Measurements from ENCODE around the gene UNC13B. TPM values are rescaled to one million over a fixed set of nuclear protein-coding genes. Genes with fewer than 3 reads are reported as not detected.

Gene UNC13B
- total and polyA plus RNA-seq, 2 of the 8 experiments (the other 6 are each of a cell fraction or from before 2014, with no cell fraction given) = 23.1 to 51.7 TPM

- H2BK5ac ChIP-seq (ENCODE audit: low read depth, low read length) = no peak overlapping the region
- no peak overlapping the region for H4K5ac ChIP-seq (ENCODE audit: insufficient read length, low read depth, low read length)
- H3K56ac ChIP-seq (replicated peaks; ENCODE audit: insufficient read length, low read depth, low read length) = no peak overlapping the region
- H2AFZ ChIP-seq (ENCODE audit: low read length) = no peak overlapping the region
- no peak overlapping the region for H3K9ac ChIP-seq (replicated peaks in 1 of 4; ENCODE audit: extremely low read depth in 1 of 4, low read depth in 3 of 4, low read length in 3 of 4)
- no peak overlapping the region for H2AK5ac ChIP-seq (ENCODE audit: low read depth, low read length)
- no peak overlapping the region for H3K14ac ChIP-seq (ENCODE audit: insufficient read length)
- FAIRE-seq (no peak), DNase-seq (ENCODE audit: low read depth in 1 of 2, low spot score in 2 of 2) (no peak)
- no peak overlapping the region for H2BK15ac ChIP-seq (ENCODE audit: low read length)
- no peaks in the 10 kb centered on the region for H3K79me2 ChIP-seq (ENCODE audit: control insufficient read depth in 1 of 2, insufficient read depth in 2 of 2, low read length in 2 of 2)
- H4K8ac ChIP-seq (ENCODE audit: extremely low read depth, insufficient read depth, low read length) = no peak overlapping the region
- H3K23me2 ChIP-seq (ENCODE audit: low read depth, low read length) = no peaks in the 10 kb centered on the region
- no peak overlapping the region for H3K18ac ChIP-seq (ENCODE audit: extremely low read depth, low read length)
- H4K91ac ChIP-seq (replicated peaks; ENCODE audit: insufficient read length, low read length) = no peak overlapping the region
- H3K9me3 ChIP-seq (ENCODE audit: insufficient read depth in 2 of 2, low read depth in 1 of 2, low read length in 1 of 2) = no peaks in the 10 kb centered on the region
- H2BK20ac ChIP-seq (ENCODE audit: low read length) = no peak overlapping the region
- no peak overlapping the region for H3K4ac ChIP-seq (replicated peaks; ENCODE audit: insufficient read length, low read depth, low read length)
- ChIA-PET CTCF (ENCODE audit: partially characterized antibody) (interaction anchor here (0.7 to 2.2 kb wide), 16 partner anchors 12 to 308 kb away, joined by 3 to 26 read pairs (median 4); partner anchors contain the start of genes ATOSB and UNC13B), POLR2A (ENCODE audit: partially characterized antibody) (interaction anchor here (1.5 kb wide), 1 partner anchor 14 kb away, joined by 3 read pairs; no protein-coding TSS in a partner anchor)
- no peak overlapping the region for H3K4me2 ChIP-seq (ENCODE audit: insufficient read depth in 1 of 2, low read depth in 2 of 2, low read length in 2 of 2)
- H3K4me1 ChIP-seq (replicated peaks in 1 of 4; ENCODE audit: control insufficient read depth in 3 of 4, insufficient read depth in 4 of 4, low read length in 3 of 4) = peaks cover 0 to 3% (median 0%) of the 10 kb centered on the region in 4 experiments; a peak in 1 of 7 replicates
- no peak overlapping the region for H2BK12ac ChIP-seq (ENCODE audit: low read depth, low read length)
- 94% methylated on average over 6 of the region's 6 CpGs; no CpG with 5 or more reads in 1 of the 2 experiments for WGBS, 2 experiments (ENCODE audit: extremely low coverage in 1 of 2, insufficient coverage in 1 of 2, insufficient read length in 1 of 2, insufficient replicate concordance in 2 of 2, low coverage in 1 of 2, low lambda C conversion rate in 2 of 2, missing lambda C conversion rate in 1 of 2)
- H3K36me3 ChIP-seq (ENCODE audit: control insufficient read depth in 2 of 4, insufficient read depth in 4 of 4, low read length in 3 of 4) = no peaks in the 10 kb centered on the region
- no peak overlapping the region for H3K23ac ChIP-seq (ENCODE audit: insufficient read length)
- H3K79me1 ChIP-seq (ENCODE audit: low read depth, low read length) = no peaks in the 10 kb centered on the region
- no peaks in the 10 kb centered on the region; a peak in 1 of 7 replicates for H3K27me3 ChIP-seq (replicated peaks in 1 of 4; ENCODE audit: control insufficient read depth in 3 of 4, extremely low read depth in 1 of 4, insufficient read depth in 3 of 4, low read length in 3 of 4)
- no peaks in the 10 kb centered on the region for H4K20me1 ChIP-seq (replicated peaks in 1 of 2; ENCODE audit: control insufficient read depth in 1 of 2, insufficient read depth in 2 of 2, low read length in 2 of 2)
- H2BK120ac ChIP-seq (replicated peaks; ENCODE audit: low read depth, low read length) = no peak overlapping the region
- no peak overlapping the region for H3K27ac ChIP-seq (ENCODE audit: low read depth, low read length)
- no peak overlapping the region for H3K4me3 ChIP-seq (ENCODE audit: extremely low read depth in 1 of 4, insufficient read depth in 2 of 4, low read depth in 3 of 4, low read length in 4 of 4)
- no peak for TF ChIP-seq CBX8 (IDR thresholded peaks at IDR 0.05; ENCODE audit: borderline replicate concordance, low read depth, low read length)
- TF ChIP-seq ATF2 (IDR thresholded peaks at IDR 0.05; ENCODE audit: low read length) = no peak
- TF ChIP-seq TAF7 (optimal IDR thresholded peaks at IDR 0.05; ENCODE audit: borderline replicate concordance, low read depth, low read length) = no peak
- TF ChIP-seq RAD21 (IDR thresholded peaks at IDR 0.05 in 1 of 2, conservative IDR thresholded peaks at IDR 0.05 in 1 of 2; ENCODE audit: low read depth in 2 of 2, low read length in 2 of 2) = no peak
- no peak for TF ChIP-seq EZH2 (IDR thresholded peaks at IDR 0.05; ENCODE audit: low read depth, low read length, severe bottlenecking)
- TF ChIP-seq SIN3A (conservative IDR thresholded peaks at IDR 0.05 in 1 of 2, IDR thresholded peaks at IDR 0.05 in 1 of 2; ENCODE audit: low read depth in 1 of 2, low read length in 2 of 2) = no peak
- TF ChIP-seq YY1 (IDR thresholded peaks at IDR 0.05; ENCODE audit: low read depth, low read length) = no peak
- TF ChIP-seq FOSL1 (IDR thresholded peaks at IDR 0.05; ENCODE audit: insufficient read depth, low read depth, low read length) = no peak
- no peak for TF ChIP-seq CHD1 (IDR thresholded peaks at IDR 0.05; ENCODE audit: low read depth, low read length)
- no peak for TF ChIP-seq POLR2A (IDR thresholded peaks at IDR 0.05; ENCODE audit: control extremely low read depth in 1 of 2, low read depth in 2 of 2, low read length in 2 of 2)
- TF ChIP-seq CEBPB (IDR thresholded peaks at IDR 0.05; ENCODE audit: low read depth, low read length) = no peak
Observed at GRCh38 chr9:35257986-35258659, 96.3 kb downstream of the UNC13B start.
